ENCODE results near the gene UQCRC2. TPM values are rescaled to one million over a fixed set of nuclear protein-coding genes. Genes with fewer than 3 reads are reported as not detected.

The UQCRC2 gene
- total RNA-seq, 4 donors from 2014 or later, result 99.9 to 153 (median 140) TPM

- intact Hi-C loops (cut with DNase I; ENCODE audit: low total_unique reads), result no loop called here
- no peak for TF ChIP-seq POLR2A (IDR thresholded peaks at IDR 0.05)
- TF ChIP-seq CTCF (IDR thresholded peaks at IDR 0.05), result no peak
- DNase-seq (ENCODE audit: low spot score in 2 of 2), result no peak
- WGBS, 2 donors, result 67 to 68% methylated on average over 5 of the region's 5 CpGs
- no peak overlapping the region for H3K4me3 ChIP-seq (ENCODE audit: low read depth, poor library complexity, severe bottlenecking)
Measured at GRCh38 chr16:21989133-21989532, 36.0 kb downstream of the UQCRC2 start.

- TF ChIP-seq CTCF (IDR thresholded peaks at IDR 0.05) (no peak), POLR2A (IDR thresholded peaks at IDR 0.05) (no peak)
- WGBS, 2 donors, result 86 to 92% methylated on average over 2 of the region's 2 CpGs
- intact Hi-C loops (cut with DNase I; ENCODE audit: low total_unique reads), result no loop called here
- no peak for DNase-seq (ENCODE audit: low spot score in 2 of 2)
- no peak overlapping the region for H3K4me3 ChIP-seq (ENCODE audit: low read depth, poor library complexity, severe bottlenecking)
Measured at GRCh38 chr16:21989751-21990150, 36.6 kb downstream of the UQCRC2 start.

- intact Hi-C loops (cut with DNase I; ENCODE audit: low total_unique reads), result no loop called here
- WGBS, 2 donors, result 46% methylated on average over 3 of the region's 3 CpGs
- DNase-seq (ENCODE audit: low spot score in 2 of 2), result no peak
- no peak overlapping the region for H3K4me3 ChIP-seq (ENCODE audit: low read depth, poor library complexity, severe bottlenecking)
- TF ChIP-seq CTCF (IDR thresholded peaks at IDR 0.05) (no peak), POLR2A (IDR thresholded peaks at IDR 0.05) (no peak)
Measured at GRCh38 chr16:21990381-21990944, 37.3 kb downstream of the UQCRC2 start.

- TF ChIP-seq CTCF (IDR thresholded peaks at IDR 0.05) (no peak), POLR2A (IDR thresholded peaks at IDR 0.05) (no peak)
- intact Hi-C loops (cut with DNase I; ENCODE audit: low total_unique reads), result no loop called here
- no peak overlapping the region for H3K4me3 ChIP-seq (ENCODE audit: low read depth, poor library complexity, severe bottlenecking)
- WGBS, 2 donors, result 70 to 79% methylated on average over 6 of the region's 6 CpGs
- no peak for DNase-seq (ENCODE audit: low spot score in 2 of 2)
Measured at GRCh38 chr16:21991621-21992020, 38.5 kb downstream of the UQCRC2 start.

GRCh38 chr16:21994856-21995465 lies 41.8 kb downstream of the UQCRC2 start:
- TF ChIP-seq POLR2A (IDR thresholded peaks at IDR 0.05), result no peak
- TF ChIP-seq CTCF (IDR thresholded peaks at IDR 0.05), result no peak
- intact Hi-C loops (cut with DNase I; ENCODE audit: low total_unique reads), result no loop called here
- WGBS, 2 donors, result 87% methylated on average over 13 of the region's 13 CpGs
- no peak overlapping the region for H3K4me3 ChIP-seq (ENCODE audit: low read depth, poor library complexity, severe bottlenecking)
- no peak for DNase-seq (ENCODE audit: low spot score in 2 of 2)

Measured in lower leg skin (tissue), 4 donors.